Measurements from ENCODE around the gene NAGS.
"Not testable (repeated sequence)": the region's sequence is repeated elsewhere in the genome, so short reads cannot be mapped to it uniquely, and the experiment has no call there.

Gene NAGS

DNA sequence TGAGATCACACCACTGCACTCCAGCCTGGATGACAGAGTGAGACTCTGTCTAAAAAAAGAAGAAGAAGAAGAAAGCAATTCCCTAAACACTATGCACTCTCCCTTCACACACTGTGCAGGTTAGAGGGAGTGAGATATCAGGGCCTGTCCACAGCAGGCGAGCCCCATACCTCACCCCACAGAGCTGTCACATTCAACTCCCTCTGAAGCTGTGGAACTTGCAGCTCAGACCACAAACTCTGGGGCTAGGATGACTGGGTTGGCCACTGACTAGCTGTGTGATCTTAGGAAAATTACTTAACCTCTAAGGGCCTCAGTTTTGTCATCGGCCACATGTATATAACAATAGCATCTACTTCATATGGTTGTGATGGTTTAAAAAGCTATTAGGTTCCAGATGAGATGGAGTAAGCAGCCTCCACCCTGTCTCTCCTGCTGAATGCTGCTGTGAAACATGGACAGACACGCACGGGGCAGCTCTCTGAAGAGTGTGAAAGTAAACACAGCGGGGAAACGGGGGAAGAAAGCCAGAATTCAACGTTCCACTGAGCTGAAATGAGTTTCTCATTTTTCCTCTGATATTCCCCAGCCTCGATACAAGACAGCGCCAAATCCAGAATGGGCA is 37.1 kb upstream of the NAGS start:
- DNase-seq (ENCODE audit: low read depth) = no peak
- TF ChIP-seq CTCF (IDR thresholded peaks at IDR 0.05; ENCODE audit: low read depth, low read length, missing control alignments) = no peak

DNA sequence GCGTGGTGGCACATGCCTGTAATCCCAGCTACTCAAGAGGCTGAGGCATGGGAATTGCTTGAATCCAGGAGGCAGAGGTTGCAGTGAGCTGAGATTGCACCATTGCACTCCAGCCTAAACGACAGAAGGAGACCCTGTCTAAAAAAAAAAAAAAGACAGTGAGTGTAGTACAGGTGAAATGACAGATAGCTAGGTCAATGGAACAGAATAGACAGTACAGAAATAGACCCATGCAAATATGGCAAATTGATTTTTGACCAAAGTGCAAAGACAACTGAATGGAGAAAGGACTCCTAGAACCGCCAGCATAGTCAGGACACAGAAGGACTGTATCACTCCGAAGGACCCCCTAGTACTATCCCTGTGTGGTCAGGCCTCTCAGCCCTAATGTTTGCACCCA is 34.1 kb upstream of the NAGS start:
- H3K4me3 ChIP-seq (ENCODE audit: low read depth, low read length) = no peak overlapping the region
- no peak for TF ChIP-seq CTCF (IDR thresholded peaks at IDR 0.05; ENCODE audit: low read depth, low read length, missing control alignments)
- DNase-seq (ENCODE audit: low read depth) = no peak

More for the DNA sequence above, 37.1 kb upstream of the NAGS start:
- H3K4me3 ChIP-seq (ENCODE audit: low read depth, low read length) = no peak overlapping the region

- DNase-seq (ENCODE audit: low read depth); H3K4me3 ChIP-seq (ENCODE audit: low read depth, low read length): not testable (repeated sequence)
Observed at GRCh38 chr17:43971436-43971835, 33.0 kb upstream of the NAGS start.

DNA sequence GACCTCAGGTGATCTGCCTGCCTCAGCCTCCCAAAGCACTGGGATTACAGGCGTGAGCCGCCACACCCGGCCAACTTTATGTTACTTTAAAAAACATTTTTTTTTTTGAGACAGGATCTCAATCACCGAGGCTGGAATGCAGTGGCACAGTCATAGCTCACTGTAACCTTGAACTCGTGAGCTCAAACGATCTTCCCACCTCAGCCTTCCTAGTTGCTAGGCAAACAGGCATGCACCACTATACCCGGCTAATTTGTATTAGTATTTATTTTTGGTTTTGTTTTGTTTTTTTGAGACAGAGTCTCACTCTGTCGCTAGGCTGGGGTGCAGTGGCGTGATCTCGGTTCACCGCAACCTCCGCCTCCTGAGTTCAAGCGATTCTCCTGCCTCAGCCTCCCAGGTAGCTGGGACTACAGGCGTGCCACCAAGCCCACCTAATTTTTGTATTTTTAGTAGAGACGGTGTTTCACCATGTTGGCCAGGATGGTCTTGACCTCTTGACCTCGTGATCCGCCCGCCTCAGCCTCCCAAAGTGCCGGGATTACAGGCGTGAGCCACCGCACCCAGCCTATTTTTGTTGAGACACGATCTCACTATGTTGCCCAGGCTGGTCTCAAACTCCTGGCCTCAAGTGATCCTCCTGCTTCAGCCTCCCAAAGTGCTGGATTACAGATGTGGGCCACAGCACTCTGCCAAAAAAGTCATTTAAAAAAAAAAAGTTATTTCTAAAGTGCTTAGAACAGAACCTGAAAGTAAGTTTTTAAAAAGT is 31.8 kb upstream of the NAGS start:
- not testable (repeated sequence) for H3K4me3 ChIP-seq (ENCODE audit: low read depth, low read length); DNase-seq (ENCODE audit: low read depth)

GRCh38 chr17:43974382-43975266 is 29.8 kb upstream of the NAGS start:
- no peak overlapping the region for H3K4me3 ChIP-seq (ENCODE audit: low read depth, low read length)
- DNase-seq (ENCODE audit: low read depth) = no peak
- TF ChIP-seq CTCF (IDR thresholded peaks at IDR 0.05; ENCODE audit: low read depth, low read length, missing control alignments) = no peak

GRCh38 chr17:43975898-43976297 is 28.5 kb upstream of the NAGS start:
- DNase-seq (ENCODE audit: low read depth) = no peak
- TF ChIP-seq CTCF (IDR thresholded peaks at IDR 0.05; ENCODE audit: low read depth, low read length, missing control alignments) = no peak
- no peak overlapping the region for H3K4me3 ChIP-seq (ENCODE audit: low read depth, low read length)

GRCh38 chr17:43976963-43977837 is 27.2 kb upstream of the NAGS start:
- DNase-seq (ENCODE audit: low read depth) = no peak
- no peak for TF ChIP-seq CTCF (IDR thresholded peaks at IDR 0.05; ENCODE audit: low read depth, low read length, missing control alignments)
- no peak overlapping the region for H3K4me3 ChIP-seq (ENCODE audit: low read depth, low read length)
